Karpas-422 (cell line): ENCODE measurements around the gene ZNF654. TPM values are rescaled to one million over a fixed set of nuclear protein-coding genes. Genes with fewer than 3 reads are reported as not detected.

Source experiments
- DNase-seq: peaks from one replicate; pipeline ENCODE4 v3.0.0-alpha.2; 2015
- H2AFZ ChIP-seq: fragments of 200-600 bp; sonication (generic); 2 replicates; pipeline ENCODE4 v1.6.1; 2014; ENCODE audit warnings: antibody characterized with exemption, low read length, mixed read lengths
- H3K27ac ChIP-seq: fragments of 200-600 bp; sonication (generic); 2 replicates; pipeline ENCODE4 v1.5.1; 2014; ENCODE audit warnings: mild to moderate bottlenecking, low read length, moderate library complexity
- H3K27me3 ChIP-seq: fragments of 200-600 bp; sonication (generic); 2 replicates; pipeline ENCODE4 v1.6.1; 2014; ENCODE audit warnings: low read length, mixed read lengths
- H3K36me3 ChIP-seq: fragments of 200-600 bp; sonication (generic); 2 replicates; pipeline ENCODE4 v1.6.1; 2014; ENCODE audit warnings: low read length, mixed read lengths; ENCODE audit not compliant: insufficient read depth
- H3K4me1 ChIP-seq: fragments of 200-600 bp; sonication (generic); 2 replicates; pipeline ENCODE4 v1.6.1; 2014; ENCODE audit warnings: mild to moderate bottlenecking, low read length, mixed read lengths
- H3K4me2 ChIP-seq: fragments of 200-600 bp; sonication (generic); 2 replicates; pipeline ENCODE4 v1.6.1; 2014; ENCODE audit warnings: low read length, low read depth, mild to moderate bottlenecking; ENCODE audit not compliant: poor library complexity, severe bottlenecking
- H3K4me3 ChIP-seq: fragments of 200-600 bp; sonication (generic); 2 replicates; pipeline ENCODE4 v1.5.1; 2014; ENCODE audit warnings: mild to moderate bottlenecking, antibody characterized with exemption, low read length, mixed read lengths
- H3K79me2 ChIP-seq: fragments of 200-600 bp; sonication (generic); 2 replicates; pipeline ENCODE4 v1.6.1; 2014; ENCODE audit warnings: mild to moderate bottlenecking, low read length, mixed read lengths
- H3K9ac ChIP-seq: fragments of 200-600 bp; sonication (generic); 2 replicates; pipeline ENCODE4 v1.6.0; 2014; ENCODE audit warnings: low read length
- H3K9me2 ChIP-seq: fragments of 200-600 bp; sonication (generic), shearing (Covaris generic); replicated peaks from 2 replicates; pipeline ENCODE4 v1.6.0; 2014; ENCODE audit warnings: mild to moderate bottlenecking, low read length, moderate library complexity; ENCODE audit not compliant: insufficient read depth
- H3K9me3 ChIP-seq: fragments of 300-700, 200-600 bp; sonication (generic); 2 replicates; pipeline ENCODE4 v1.6.1; 2014; ENCODE audit warnings: low read length, mixed read lengths
- H4K20me1 ChIP-seq: fragments of 200-600 bp; sonication (generic); 2 replicates; pipeline ENCODE4 v1.6.1; 2014; ENCODE audit warnings: mild to moderate bottlenecking, antibody characterized with exemption, low read length, low read depth; ENCODE audit not compliant: insufficient read depth
- total RNA-seq: library from RNA; depleted of rRNA; stranded (reverse); fragments of >200 nt; shearing (Covaris generic); gene quantifications from 2 replicates; pipeline ENCODE4 v1.2.3, GENCODE V29; 2014; ENCODE audit warnings: low replicate concordance

ZNF654 gene
- total RNA-seq, 1 experiment from 2014 or later, result 30.5 TPM

DNA sequence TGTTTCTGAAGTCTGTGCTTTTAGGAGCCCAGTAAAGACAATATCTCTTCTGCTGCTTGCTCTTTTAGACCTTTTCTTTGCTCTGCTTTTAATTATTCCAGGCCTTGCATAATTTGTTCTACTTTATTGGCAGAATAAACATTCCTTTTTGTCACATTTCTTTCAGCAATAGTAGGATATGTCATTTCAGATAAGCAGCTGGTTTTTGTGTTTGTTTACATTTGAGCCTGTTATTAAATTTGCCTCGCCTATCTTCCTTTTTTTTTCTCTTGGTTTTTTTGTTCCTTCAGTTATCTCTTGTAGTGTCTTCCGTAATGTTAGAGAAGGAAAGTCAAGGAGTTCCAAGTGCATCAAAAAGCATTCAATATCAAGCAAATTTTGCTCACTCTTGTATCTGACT lies 16.4 kb downstream of the ZNF654 start:
- H3K4me2 ChIP-seq, result no peak overlapping the region
- H3K79me2 ChIP-seq, result peaks cover 98% of the 10 kb centered on the region

DNA sequence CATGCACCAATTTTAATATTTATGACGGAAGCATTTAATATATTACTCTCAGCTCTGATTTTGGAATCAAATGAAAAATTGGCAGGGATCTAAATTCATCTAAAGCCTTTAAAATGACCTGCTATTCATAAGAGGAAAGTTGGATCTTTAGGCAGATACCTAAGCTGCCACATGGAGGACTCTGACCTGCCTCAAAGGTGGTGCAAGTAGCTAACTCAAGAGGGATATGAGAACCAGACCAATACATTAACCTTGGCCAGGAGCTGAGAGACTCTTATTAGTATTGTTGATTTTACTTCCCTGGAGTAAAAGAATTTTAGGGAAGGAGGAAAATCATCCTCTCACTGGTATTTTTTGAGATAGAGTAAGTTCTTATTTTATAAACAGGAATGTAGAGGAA lies 17.7 kb downstream of the ZNF654 start:
- Histone ChIP-seq H4K20me1 (no peaks in the 10 kb centered on the region), H3K9me2 (no peaks in the 10 kb centered on the region), H3K9ac (no peak overlapping the region), H3K4me2 (no peak overlapping the region), H2AFZ (no peak overlapping the region), H3K9me3 (peaks cover 4% of the 10 kb centered on the region; the same call in 1 of the 2 replicates), H3K79me2 (peaks cover 100% of the 10 kb centered on the region), H3K27ac (no peak overlapping the region), H3K36me3 (peaks cover 14% of the 10 kb centered on the region; the same call in 1 of the 2 replicates), H3K4me1 (no peaks in the 10 kb centered on the region), H3K27me3 (no peaks in the 10 kb centered on the region), H3K4me3 (no peak overlapping the region)
- no peak for DNase-seq

More for the DNA sequence above, 16.4 kb downstream of the ZNF654 start:
- Histone ChIP-seq H3K4me3 (no peak overlapping the region), H3K4me1 (no peaks in the 10 kb centered on the region), H3K27me3 (no peaks in the 10 kb centered on the region), H3K9me2 (no peaks in the 10 kb centered on the region), H3K9me3 (peaks cover 8% of the 10 kb centered on the region), H3K27ac (no peak overlapping the region), H4K20me1 (no peaks in the 10 kb centered on the region), H2AFZ (no peak overlapping the region), H3K9ac (no peak overlapping the region), H3K36me3 (peaks cover 18% of the 10 kb centered on the region; the same call in 1 of the 2 replicates)
- DNase-seq, result no peak

DNA sequence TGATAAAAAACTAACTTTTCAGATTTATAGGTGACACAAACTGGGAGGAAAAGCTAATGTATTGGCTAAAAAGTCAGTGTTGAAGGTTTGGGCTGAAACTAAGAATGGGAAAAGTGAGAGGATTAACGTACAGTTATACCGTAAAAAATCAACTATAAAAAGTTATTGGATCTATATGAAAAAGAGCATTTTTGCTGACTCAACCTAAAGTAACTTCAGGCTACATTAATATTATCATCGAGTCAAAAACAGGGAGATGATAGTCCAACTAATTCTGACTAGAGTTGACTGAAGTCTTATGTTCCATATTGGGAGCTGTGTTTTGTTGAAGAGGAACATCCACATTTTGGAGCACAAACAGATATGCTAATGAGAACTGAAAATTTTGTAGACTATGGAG lies 19.9 kb downstream of the ZNF654 start:
- Histone ChIP-seq H3K36me3 (0 out of 2 replicates have a peak, but pooled peaks cover 8% of the 10 kb centered on the region), H3K4me1 (no peaks in the 10 kb centered on the region), H2AFZ (no peak overlapping the region), H4K20me1 (no peaks in the 10 kb centered on the region), H3K4me3 (no peak overlapping the region), H3K27me3 (no peaks in the 10 kb centered on the region), H3K9me3 (no peaks in the 10 kb centered on the region), H3K9ac (no peak overlapping the region), H3K9me2 (no peaks in the 10 kb centered on the region), H3K27ac (no peak overlapping the region), H3K4me2 (no peak overlapping the region), H3K79me2 (peaks cover 99% of the 10 kb centered on the region)
- DNase-seq, result no peak

DNA sequence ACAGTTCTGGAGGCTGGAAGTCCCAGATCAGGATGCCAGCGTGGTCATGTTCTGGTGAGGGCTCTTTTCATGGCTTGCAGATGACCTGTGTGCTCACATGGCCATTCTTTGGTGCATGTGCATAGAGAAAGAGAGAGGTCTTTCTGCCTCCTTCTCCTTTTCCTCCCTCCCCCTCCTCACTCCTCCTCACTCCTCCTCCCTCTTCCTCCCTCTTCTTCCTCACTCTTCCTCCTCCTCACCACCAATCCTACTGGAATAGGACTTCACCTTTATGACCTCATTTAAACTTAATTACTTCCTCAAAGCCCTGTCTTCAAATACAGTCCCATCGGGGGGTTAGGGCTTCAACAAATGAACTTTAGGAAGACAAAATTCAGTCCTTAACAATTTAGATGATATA lies 23.8 kb downstream of the ZNF654 start:
- Histone ChIP-seq H3K4me3 (no peak overlapping the region), H3K27ac (no peak overlapping the region), H3K4me2 (no peak overlapping the region), H3K9me3 (no peaks in the 10 kb centered on the region), H3K9me2 (no peaks in the 10 kb centered on the region), H3K9ac (no peak overlapping the region), H3K36me3 (peaks cover 18% of the 10 kb centered on the region), H3K4me1 (no peaks in the 10 kb centered on the region), H2AFZ (no peak overlapping the region), H3K27me3 (no peaks in the 10 kb centered on the region), H4K20me1 (no peaks in the 10 kb centered on the region), H3K79me2 (peaks cover 97% of the 10 kb centered on the region)
- DNase-seq, result no peak

DNA sequence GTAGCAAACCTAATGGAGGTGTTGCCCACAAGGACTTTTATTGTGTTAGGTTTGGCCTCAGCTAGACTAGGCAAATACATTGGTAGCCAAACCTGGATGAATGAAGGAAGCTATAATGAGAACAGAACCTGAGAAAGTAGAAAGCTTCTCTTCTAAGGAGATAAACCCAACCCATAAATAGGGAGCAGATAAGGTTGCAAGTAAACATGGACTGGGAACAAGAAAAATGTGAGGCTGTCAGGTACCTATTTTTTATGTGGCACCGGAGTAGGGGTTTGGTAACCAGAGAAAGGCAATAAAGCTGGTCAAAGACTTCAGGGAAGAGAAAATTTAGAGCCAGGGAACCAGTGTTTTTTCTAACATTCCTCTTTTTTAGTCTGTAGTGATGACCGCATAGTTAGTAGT lies 25.0 kb downstream of the ZNF654 start:
- no peaks in the 10 kb centered on the region for H3K9me2 ChIP-seq
- no peaks in the 10 kb centered on the region for H4K20me1 ChIP-seq
- no peak overlapping the region for H2AFZ ChIP-seq
- peaks cover 91% of the 10 kb centered on the region for H3K79me2 ChIP-seq
- no peak for DNase-seq
- H3K27me3 ChIP-seq, result no peaks in the 10 kb centered on the region
- peaks cover 24% of the 10 kb centered on the region for H3K36me3 ChIP-seq
- H3K4me1 ChIP-seq, result no peaks in the 10 kb centered on the region
- H3K9ac ChIP-seq, result no peak overlapping the region
- H3K4me3 ChIP-seq, result no peak overlapping the region
- no peak overlapping the region for H3K27ac ChIP-seq
- H3K9me3 ChIP-seq, result no peaks in the 10 kb centered on the region
- H3K4me2 ChIP-seq, result no peak overlapping the region

DNA sequence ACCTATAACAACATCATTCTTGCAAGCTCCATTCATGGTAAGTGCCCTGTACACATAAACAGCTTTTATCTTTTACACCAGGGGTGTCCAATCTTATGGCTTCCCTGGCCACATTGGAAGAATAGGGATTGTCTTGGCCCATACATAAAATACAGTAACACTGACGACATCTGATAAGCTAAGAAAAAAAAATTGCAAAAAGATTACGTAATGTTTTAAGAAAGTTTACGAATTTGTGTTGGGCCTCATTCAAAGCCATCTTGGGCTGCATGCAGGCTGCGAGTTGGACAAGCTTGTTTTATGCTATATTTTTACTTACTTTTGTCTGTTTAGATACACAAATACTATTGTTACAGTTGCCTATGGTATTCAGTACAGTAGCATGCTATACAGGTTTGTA lies 31.6 kb downstream of the ZNF654 start:
- Histone ChIP-seq H3K9ac (no peak overlapping the region), H3K27ac (no peak overlapping the region), H4K20me1 (no peaks in the 10 kb centered on the region), H2AFZ (no peak overlapping the region), H3K9me2 (no peaks in the 10 kb centered on the region), H3K4me1 (no peaks in the 10 kb centered on the region), H3K36me3 (peaks cover 49% of the 10 kb centered on the region), H3K4me2 (no peak overlapping the region), H3K79me2 (peaks cover 75% of the 10 kb centered on the region), H3K27me3 (no peaks in the 10 kb centered on the region), H3K4me3 (no peak overlapping the region), H3K9me3 (no peaks in the 10 kb centered on the region)
- DNase-seq, result no peak

DNA sequence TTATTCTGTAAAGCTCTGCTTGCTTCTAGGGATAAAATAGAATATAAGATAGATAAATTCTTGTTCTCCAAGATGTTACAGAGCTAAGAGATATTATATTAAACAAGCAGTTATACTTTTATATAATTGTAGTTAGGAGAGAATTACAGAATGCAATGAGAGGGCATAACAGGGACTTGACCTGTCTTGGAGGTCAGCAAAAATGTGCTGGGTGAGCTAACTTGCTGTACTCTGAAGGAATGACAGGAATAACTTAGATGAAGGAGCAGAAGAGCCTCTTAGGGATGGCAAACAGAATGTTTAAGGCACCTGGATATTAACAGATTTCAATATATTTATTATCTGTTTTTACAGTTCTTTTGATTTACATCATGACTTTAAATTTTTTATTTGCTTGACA lies 33.2 kb downstream of the ZNF654 start:
- Histone ChIP-seq H3K27ac (no peak overlapping the region), H3K4me3 (no peak overlapping the region), H3K27me3 (no peaks in the 10 kb centered on the region), H3K36me3 (peaks cover 44% of the 10 kb centered on the region), H3K4me2 (no peak overlapping the region), H3K4me1 (no peaks in the 10 kb centered on the region), H3K9me2 (no peaks in the 10 kb centered on the region), H3K9me3 (no peaks in the 10 kb centered on the region), H3K9ac (no peak overlapping the region), H3K79me2 (peaks cover 77% of the 10 kb centered on the region), H4K20me1 (no peaks in the 10 kb centered on the region), H2AFZ (no peak overlapping the region)
- no peak for DNase-seq

DNA sequence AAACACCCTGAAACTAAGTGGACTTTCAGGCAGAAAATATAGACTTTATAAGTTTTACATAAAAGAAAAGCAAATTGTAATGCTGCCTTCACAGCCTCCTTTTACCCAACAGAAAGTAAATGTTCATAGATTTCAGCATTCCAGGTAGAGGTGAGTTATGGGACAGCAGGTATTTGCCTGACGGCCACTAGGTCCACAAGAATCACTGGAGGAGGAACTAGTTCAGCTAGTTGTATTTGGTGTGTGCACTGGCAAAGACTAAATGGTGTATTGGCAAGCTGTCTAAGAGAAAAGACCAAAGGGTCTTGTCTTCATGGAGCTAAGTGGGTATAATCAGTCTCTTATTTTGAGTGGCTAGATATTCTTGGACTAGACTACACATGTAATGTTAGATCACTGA lies 34.2 kb downstream of the ZNF654 start:
- Histone ChIP-seq H3K79me2 (peaks cover 69% of the 10 kb centered on the region), H3K27ac (no peak overlapping the region), H3K27me3 (no peaks in the 10 kb centered on the region), H3K9me2 (no peaks in the 10 kb centered on the region), H3K4me2 (no peak overlapping the region), H3K4me1 (no peaks in the 10 kb centered on the region), H3K9me3 (no peaks in the 10 kb centered on the region), H4K20me1 (no peaks in the 10 kb centered on the region), H2AFZ (no peak overlapping the region), H3K9ac (no peak overlapping the region), H3K4me3 (no peak overlapping the region), H3K36me3 (peaks cover 35% of the 10 kb centered on the region)
- no peak for DNase-seq

DNA sequence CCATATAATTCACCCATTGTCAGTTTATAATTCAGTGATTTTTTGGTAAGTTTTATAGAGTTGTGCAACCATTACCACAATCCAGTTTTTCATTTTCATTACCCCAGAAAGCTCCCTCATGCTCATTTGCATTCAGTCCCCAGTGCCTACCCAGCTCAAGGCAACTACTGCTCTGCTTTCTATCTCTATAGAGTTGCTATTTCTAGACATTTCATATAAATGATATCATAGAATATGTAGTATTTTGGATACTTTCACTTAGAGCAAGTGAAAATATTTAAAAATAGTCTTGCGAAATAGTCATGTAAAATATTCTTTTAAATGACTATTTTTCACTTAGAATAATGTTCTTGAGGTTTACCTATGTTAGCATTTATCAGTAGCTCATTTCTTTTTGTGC lies 42.1 kb downstream of the ZNF654 start:
- Histone ChIP-seq H3K4me1 (peaks cover 16% of the 10 kb centered on the region), H3K79me2 (peaks cover 63% of the 10 kb centered on the region), H4K20me1 (no peaks in the 10 kb centered on the region), H3K4me2 (peak overlapping the region; percentile 11), H3K36me3 (peaks cover 20% of the 10 kb centered on the region), H3K9me3 (no peaks in the 10 kb centered on the region), H3K9me2 (no peaks in the 10 kb centered on the region), H3K9ac (no peak overlapping the region), H3K4me3 (no peak overlapping the region), H3K27me3 (no peaks in the 10 kb centered on the region), H2AFZ (no peak overlapping the region), H3K27ac (0 out of 2 replicates have a peak overlapping the region, but pooled peaks have one; percentile 8)
- DNase-seq, result peak; percentile 73
